Measurements from ENCODE around the gene PHF5A. TPM values are rescaled to one million over a fixed set of nuclear protein-coding genes. Genes with fewer than 3 reads are reported as not detected.

Gene PHF5A
- total and polyA plus RNA-seq, 2 donors (not counting 3 experiments of a cell fraction or from before 2014, with no cell fraction given): 61.1 to 63.7 TPM

DNA sequence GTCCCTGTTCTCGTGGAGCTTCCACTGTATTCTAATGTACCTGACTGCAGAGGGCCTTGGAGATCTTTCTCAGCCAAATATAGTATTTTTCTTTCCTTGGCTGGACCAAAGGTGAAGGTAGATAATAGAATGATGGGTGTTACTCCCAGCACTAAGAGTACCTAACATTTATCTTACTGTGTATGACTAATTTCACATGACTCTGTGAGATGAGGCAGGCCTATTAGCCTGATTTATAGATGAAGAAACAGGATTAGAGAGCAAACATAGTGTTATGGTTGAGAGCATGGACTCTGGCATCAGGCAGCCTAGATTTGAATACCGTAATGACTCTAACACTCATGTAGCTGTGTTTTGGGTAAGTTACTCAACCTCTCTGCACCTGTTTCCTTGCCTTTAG lies 3.1 kb upstream of the PHF5A start:
- Histone ChIP-seq H3K4me3 (replicated peaks in 1 of 3; ENCODE audit: insufficient read depth in 1 of 3, low read depth in 1 of 3, low read length in 3 of 3) (no peak overlapping the region), H3K27me3 (ENCODE audit: control insufficient read depth in 2 of 2, insufficient read depth in 2 of 2, low read length in 2 of 2) (no peaks in the 10 kb centered on the region), H3K4me1 (ENCODE audit: control insufficient read depth, extremely low read depth, insufficient read depth, low read length) (peaks cover 17% of the 10 kb centered on the region), H3K9me3 (replicated peaks; ENCODE audit: control insufficient read depth, insufficient read depth, low read length) (no peaks in the 10 kb centered on the region), H3K9ac (replicated peaks; ENCODE audit: extremely low read depth, insufficient read depth, low read length) (no peak overlapping the region), H2AFZ (ENCODE audit: low read depth, low read length) (no peak overlapping the region), H3K4me2 (ENCODE audit: insufficient read depth, low read length) (no peak overlapping the region), H3K27ac (ENCODE audit: insufficient read depth, low read depth, low read length) (no peak overlapping the region), H3K79me2 (ENCODE audit: control insufficient read depth, insufficient read depth, low read length) (peaks cover 78% of the 10 kb centered on the region), H3K9me1 (replicated peaks; ENCODE audit: control insufficient read depth, extremely low read depth, insufficient read depth, low read length) (no peaks in the 10 kb centered on the region), H4K20me1 (replicated peaks; ENCODE audit: control insufficient read depth, extremely low read depth, insufficient read depth, low read length) (no peaks in the 10 kb centered on the region), H3K36me3 (ENCODE audit: control insufficient read depth in 2 of 2, extremely low read depth in 1 of 2, insufficient read depth in 2 of 2, low read length in 2 of 2) (peaks cover 5 to 8% of the 10 kb centered on the region in 2 experiments)
- DNase-seq (ENCODE audit: low read depth, low spot score): no peak
- CTCF ChIA-PET: interaction anchor here (2.0 kb wide), 1 partner anchor 46 kb away, joined by 5 read pairs; no protein-coding TSS in a partner anchor
- BruUV-seq (replicated peaks): no TSS peak
- dilution Hi-C loops (cut with MboI; ENCODE audit: extremely low pct_ligation_motif_present, low sequenced_read_pairs): no loop called here
- POLR2A ChIA-PET: no interaction called here
- intact Hi-C loops (cut with micrococcal nuclease): no loop called here
- TF ChIP-seq, protein P1, sequence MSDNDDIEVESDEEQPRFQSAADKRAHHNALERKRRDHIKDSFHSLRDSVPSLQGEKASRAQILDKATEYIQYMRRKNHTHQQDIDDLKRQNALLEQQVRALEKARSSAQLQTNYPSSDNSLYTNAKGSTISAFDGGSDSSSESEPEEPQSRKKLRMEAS (IDR thresholded peaks at IDR 0.05; ENCODE audit: insufficient read depth, insufficient read length): no peak
- TF ChIP-seq EZH2 (IDR thresholded peaks at IDR 0.05; ENCODE audit: borderline replicate concordance, low read depth, low read length, severe bottlenecking) (no peak), POLR2AphosphoS5 (IDR thresholded peaks at IDR 0.05; ENCODE audit: insufficient read depth, low read depth, low read length) (no peak), GATA2 (IDR thresholded peaks at IDR 0.05; ENCODE audit: insufficient read depth, insufficient read length, low read depth, low read length) (no peak), POLR2A (IDR thresholded peaks at IDR 0.05; ENCODE audit: low read depth, low read length) (no peak)
- no peak for FAIRE-seq

- H3K27ac ChIP-seq (ENCODE audit: insufficient read depth, low read depth, low read length): no peak overlapping the region
- ChIA-PET POLR2A (no interaction called here), CTCF (no interaction called here)
- no peak overlapping the region for H2AFZ ChIP-seq (ENCODE audit: low read depth, low read length)
- FAIRE-seq: no peak
- dilution Hi-C loops (cut with MboI; ENCODE audit: extremely low pct_ligation_motif_present, low sequenced_read_pairs): no loop called here
- no peak for TF ChIP-seq POLR2A (IDR thresholded peaks at IDR 0.05; ENCODE audit: low read depth, low read length)
- TF ChIP-seq JUN (IDR thresholded peaks at IDR 0.05; ENCODE audit: borderline replicate concordance, insufficient read depth, insufficient read length, low read depth): no peak
- H3K9me1 ChIP-seq (replicated peaks; ENCODE audit: control insufficient read depth, extremely low read depth, insufficient read depth, low read length): no peaks in the 10 kb centered on the region
- peaks cover 17% of the 10 kb centered on the region for H3K4me1 ChIP-seq (ENCODE audit: control insufficient read depth, extremely low read depth, insufficient read depth, low read length)
- no peak for DNase-seq (ENCODE audit: low read depth, low spot score)
- BruUV-seq (replicated peaks): no TSS peak
- no peak overlapping the region for H3K4me2 ChIP-seq (ENCODE audit: insufficient read depth, low read length)
- intact Hi-C loops (cut with micrococcal nuclease): no loop called here
- H3K4me3 ChIP-seq (replicated peaks in 1 of 3; ENCODE audit: insufficient read depth in 1 of 3, low read depth in 1 of 3, low read length in 3 of 3): no peak overlapping the region
- no peaks in the 10 kb centered on the region for H4K20me1 ChIP-seq (replicated peaks; ENCODE audit: control insufficient read depth, extremely low read depth, insufficient read depth, low read length)
- H3K79me2 ChIP-seq (ENCODE audit: control insufficient read depth, insufficient read depth, low read length): peaks cover 79% of the 10 kb centered on the region
- H3K9ac ChIP-seq (replicated peaks; ENCODE audit: extremely low read depth, insufficient read depth, low read length): no peak overlapping the region
- H3K27me3 ChIP-seq (ENCODE audit: control insufficient read depth in 2 of 2, insufficient read depth in 2 of 2, low read length in 2 of 2): no peaks in the 10 kb centered on the region
- H3K36me3 ChIP-seq (ENCODE audit: control insufficient read depth in 2 of 2, extremely low read depth in 1 of 2, insufficient read depth in 2 of 2, low read length in 2 of 2): peaks cover 5 to 14% of the 10 kb centered on the region in 2 experiments
- no peaks in the 10 kb centered on the region for H3K9me3 ChIP-seq (replicated peaks; ENCODE audit: control insufficient read depth, insufficient read depth, low read length)
These were observed 2.4 kb upstream of the PHF5A start for GRCh38 chr22:41470886-41471285.

Data from endothelial cell of umbilical vein (primary cell).